ENCODE results near the gene MYCL. TPM values are rescaled to one million over a fixed set of nuclear protein-coding genes. Genes with fewer than 3 reads are reported as not detected.

The MYCL gene
- polyA plus RNA-seq, 2 of the 4 experiments (the other 2 are of a cell fraction), result 0.68 to 1.3 TPM

DNA sequence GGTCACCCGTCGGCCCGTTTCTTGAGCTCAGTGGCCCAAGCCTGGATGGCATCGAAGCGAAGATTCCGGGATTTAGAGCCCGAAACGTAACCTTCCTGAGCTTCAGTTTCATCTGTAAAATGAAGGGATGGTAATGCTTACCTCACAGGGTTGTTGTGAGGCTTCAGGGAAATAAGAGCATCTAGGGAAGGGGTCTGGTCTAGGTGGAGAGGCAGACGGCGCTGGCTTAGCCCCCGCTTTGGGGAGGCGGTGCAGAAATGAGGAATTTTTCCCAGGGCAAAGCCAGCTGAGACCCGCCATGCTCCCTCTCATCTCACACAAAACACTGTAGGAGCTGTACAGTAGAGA is 717 bp upstream of the MYCL start:
- DNase-seq (ENCODE audit: low read depth in 1 of 2, low spot score in 1 of 2), result no peak
- ChIA-PET CTCF (interaction anchor here (0.6 to 2.8 kb wide), 32 partner anchors 9 to 605 kb away, joined by 3 to 29 read pairs (median 5); partner anchors contain the start of genes CAP1 and TRIT1), POLR2A (interaction anchor here (0.6 to 1.8 kb wide), 5 partner anchors 9 to 137 kb away, joined by 3 to 8 read pairs (median 3); partner anchors contain the start of gene CAP1)
- Histone ChIP-seq H3K9me3 (no peaks in the 10 kb centered on the region), H3K4me1 (peaks cover 10% of the 10 kb centered on the region; the same call in 2 of the 3 replicates), H3K4me2 (peak overlapping the region; percentile 99), H3K4me3 (peak overlapping the region; percentile 60), H3K27ac (peak overlapping the region in 1 of 2 experiments; percentile 83; a peak in 2 of 6 replicates)
- TF ChIP-seq FOXS1 (CRISPR knock-in tag; IDR thresholded peaks at IDR 0.05) (no peak), RAD21 (conservative IDR thresholded peaks at IDR 0.05 in 1 of 2, IDR thresholded peaks at IDR 0.05 in 1 of 2) (0 out of 5 replicates have a peak, but pooled peaks of 1 of the 2 experiments have one; percentile 10)
- WGBS (ENCODE audit: missing lambda C conversion rate), result 13% methylated on average over 10 of the region's 13 CpGs
- no peak; a peak in 1 of 6 replicates for ATAC-seq
- no peak for FAIRE-seq

DNA sequence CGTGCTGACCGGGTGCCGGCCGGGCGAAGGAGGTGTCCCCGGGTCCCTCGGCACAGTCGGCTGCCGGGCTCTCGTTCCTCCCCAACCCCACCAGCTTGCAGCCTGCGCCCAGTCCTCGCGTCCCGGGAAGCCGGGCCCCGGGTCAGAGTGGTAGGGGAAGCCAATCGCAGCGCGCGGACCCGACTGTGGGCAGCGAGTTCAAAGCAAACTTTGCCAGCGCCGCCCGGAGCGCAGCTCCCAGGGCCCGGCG is 328 bp downstream of the MYCL start:
- Histone ChIP-seq H3K4me1 (peaks cover 10% of the 10 kb centered on the region; the same call in 2 of the 3 replicates), H3K4me2 (peak overlapping the region; percentile 99), H3K4me3 (peak overlapping the region; percentile 60), H3K27ac (peak overlapping the region; percentile 71 to 83), H3K9me3 (no peaks in the 10 kb centered on the region)
- ATAC-seq, result peak; percentile 67 to 72; a peak in 5 of 6 replicates
- WGBS (ENCODE audit: missing lambda C conversion rate), result no CpG with 5 or more reads among the region's 28 CpGs
- no peak for FAIRE-seq
- ChIA-PET CTCF (interaction anchor here (0.6 to 2.8 kb wide), 21 partner anchors 8 to 131 kb away, joined by 3 to 29 read pairs (median 7); partner anchors contain the start of gene TRIT1), POLR2A (interaction anchor here (0.6 to 1.8 kb wide), 4 partner anchors 8 to 72 kb away, joined by 3 to 8 read pairs (median 3); partner anchors contain the start of gene TRIT1)
- no peak for DNase-seq (ENCODE audit: low read depth in 1 of 2, low spot score in 1 of 2)
- TF ChIP-seq, protein P1, sequence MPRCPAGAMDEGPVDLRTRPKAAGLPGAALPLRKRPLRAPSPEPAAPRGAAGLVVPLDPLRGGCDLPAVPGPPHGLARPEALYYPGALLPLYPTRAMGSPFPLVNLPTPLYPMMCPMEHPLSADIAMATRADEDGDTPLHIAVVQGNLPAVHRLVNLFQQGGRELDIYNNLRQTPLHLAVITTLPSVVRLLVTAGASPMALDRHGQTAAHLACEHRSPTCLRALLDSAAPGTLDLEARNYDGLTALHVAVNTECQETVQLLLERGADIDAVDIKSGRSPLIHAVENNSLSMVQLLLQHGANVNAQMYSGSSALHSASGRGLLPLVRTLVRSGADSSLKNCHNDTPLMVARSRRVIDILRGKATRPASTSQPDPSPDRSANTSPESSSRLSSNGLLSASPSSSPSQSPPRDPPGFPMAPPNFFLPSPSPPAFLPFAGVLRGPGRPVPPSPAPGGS (IDR thresholded peaks at IDR 0.05), result no peak
- TF ChIP-seq RAD21 (conservative IDR thresholded peaks at IDR 0.05 in 1 of 2, IDR thresholded peaks at IDR 0.05 in 1 of 2) (no peak), HOXB5 (CRISPR knock-in tag; IDR thresholded peaks at IDR 0.05) (no peak), NFE2L2 (conservative IDR thresholded peaks at IDR 0.05; ENCODE audit: low read length) (no peak), HOXA7 (CRISPR knock-in tag; IDR thresholded peaks at IDR 0.05) (no peak)

DNA sequence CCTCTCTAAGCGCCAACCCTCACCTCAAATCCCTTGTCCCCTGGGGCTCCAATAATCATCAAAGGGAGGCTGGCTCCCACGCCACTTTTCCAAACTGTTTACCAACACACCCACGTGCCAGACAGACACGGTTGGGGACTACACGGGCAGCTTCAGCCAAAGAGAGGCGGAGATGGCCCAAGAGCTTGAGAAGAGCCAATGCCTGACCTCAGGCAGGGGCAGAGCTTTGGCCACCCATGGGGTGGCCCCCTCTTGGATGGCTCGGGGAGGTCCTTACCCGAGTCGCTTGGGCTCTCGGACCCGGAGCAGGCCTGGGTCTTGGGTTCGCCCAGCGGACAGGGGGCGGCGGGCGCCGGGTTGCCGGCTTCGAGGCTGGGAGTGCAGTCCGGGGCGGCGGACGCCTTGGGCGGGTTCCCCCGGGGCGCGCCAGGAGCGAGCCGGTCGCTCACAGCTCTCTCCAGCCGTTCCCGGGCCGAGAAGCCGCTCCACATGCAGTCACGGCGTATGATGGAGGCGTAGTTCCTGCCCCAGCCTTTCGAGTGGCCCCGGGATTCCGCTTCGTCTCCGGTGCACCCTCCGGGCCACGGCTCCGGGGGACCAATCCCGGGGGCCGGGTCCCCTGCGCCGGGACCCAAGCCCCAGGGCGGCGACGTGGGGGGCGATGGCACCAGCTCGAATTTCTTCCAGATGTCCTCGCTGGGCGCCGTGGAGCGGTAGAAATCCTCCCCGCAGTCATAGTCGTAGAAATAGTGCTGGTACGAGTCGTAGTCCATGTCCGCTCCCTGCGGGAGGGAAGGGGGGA is 854 bp downstream of the MYCL start:
- ChIA-PET CTCF (interaction anchor here (1.0 to 2.8 kb wide), 13 partner anchors 14 to 131 kb away, joined by 3 to 29 read pairs (median 12); partner anchors contain the start of gene TRIT1), POLR2A (interaction anchor here (0.6 to 1.8 kb wide), 5 partner anchors 8 to 72 kb away, joined by 3 to 8 read pairs (median 3); partner anchors contain the start of gene TRIT1)
- H3K4me2 ChIP-seq, result peak overlapping the region; percentile 99
- ATAC-seq (peak; percentile 40 to 67), DNase-seq (ENCODE audit: low read depth in 1 of 2, low spot score in 1 of 2) (no peak), FAIRE-seq (no peak)
- peak overlapping the region; percentile 60 for H3K4me3 ChIP-seq
- peaks cover 10% of the 10 kb centered on the region; the same call in 2 of the 3 replicates for H3K4me1 ChIP-seq
- 63% methylated on average over 2 of the region's 64 CpGs for WGBS (ENCODE audit: missing lambda C conversion rate)
- H3K9me3 ChIP-seq, result no peaks in the 10 kb centered on the region
- peak overlapping the region; percentile 71 to 83 for H3K27ac ChIP-seq
- no peak for TF ChIP-seq MAZ (IDR thresholded peaks at IDR 0.05; ENCODE audit: borderline replicate concordance, low read depth, low read length)
- no peak for TF ChIP-seq FOXS1 (CRISPR knock-in tag; IDR thresholded peaks at IDR 0.05)
- TF ChIP-seq, protein P2, sequence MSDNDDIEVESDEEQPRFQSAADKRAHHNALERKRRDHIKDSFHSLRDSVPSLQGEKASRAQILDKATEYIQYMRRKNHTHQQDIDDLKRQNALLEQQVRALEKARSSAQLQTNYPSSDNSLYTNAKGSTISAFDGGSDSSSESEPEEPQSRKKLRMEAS (IDR thresholded peaks at IDR 0.05), result peak; percentile 39

DNA sequence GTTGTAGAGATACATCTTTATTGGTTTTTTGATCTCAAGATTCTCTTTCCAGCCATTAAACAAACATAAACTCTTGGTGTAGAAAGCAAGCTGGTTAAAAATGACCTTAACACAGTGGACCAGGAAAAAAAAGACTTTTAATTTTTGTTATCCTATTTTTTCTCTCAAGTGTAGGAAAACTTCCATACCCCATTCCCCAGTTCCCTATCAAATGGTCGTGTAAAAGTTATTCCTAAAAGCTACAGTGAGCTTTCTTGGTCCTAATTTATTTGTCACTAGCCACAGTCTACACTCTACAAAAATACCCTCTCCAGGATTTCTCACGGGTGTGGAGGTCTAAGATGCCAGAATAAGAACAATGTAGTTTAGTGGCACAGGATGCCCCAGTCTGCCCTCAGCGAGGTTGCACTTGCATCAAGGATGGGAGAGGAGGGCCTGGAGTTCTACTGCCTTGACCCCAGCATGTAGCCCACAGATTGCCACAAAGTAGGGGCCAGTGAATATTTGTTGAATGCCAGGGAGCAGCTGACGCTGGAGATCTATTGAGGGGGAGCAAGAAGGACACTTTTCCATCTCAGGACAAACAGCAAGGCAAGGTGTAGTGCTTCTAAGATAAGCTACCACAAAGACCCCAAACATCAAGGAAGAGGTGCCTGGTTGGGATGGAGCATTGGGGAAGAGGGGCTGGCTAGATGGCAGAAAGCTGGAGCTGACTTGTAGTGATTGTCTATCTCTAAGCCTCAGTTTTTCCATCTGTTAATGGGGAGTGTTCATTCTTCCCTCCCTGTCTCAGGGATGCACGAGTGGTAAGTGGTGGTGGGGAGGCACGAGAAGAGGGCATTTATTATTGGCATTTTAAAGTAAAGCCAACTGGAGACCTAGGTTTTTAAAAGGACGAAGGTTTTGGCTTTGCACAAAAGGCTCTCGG is 1.8 kb downstream of the MYCL start:
- peak overlapping the region; percentile 99 for H3K4me2 ChIP-seq
- H3K9me3 ChIP-seq, result no peaks in the 10 kb centered on the region
- CTCF ChIA-PET, result interaction anchor here (1.0 to 2.7 kb wide), 7 partner anchors 13 to 132 kb away, joined by 3 to 29 read pairs (median 5); no protein-coding TSS in a partner anchor
- peaks cover 10% of the 10 kb centered on the region; the same call in 2 of the 3 replicates for H3K4me1 ChIP-seq
- ATAC-seq (no peak), FAIRE-seq (no peak), DNase-seq (ENCODE audit: low read depth in 1 of 2, low spot score in 1 of 2) (no peak)
- H3K27ac ChIP-seq, result no peak overlapping the region
- WGBS (ENCODE audit: missing lambda C conversion rate), result 86% methylated on average over 8 of the region's 8 CpGs
- POLR2A ChIA-PET, result interaction anchor here (1.4 kb wide), 1 partner anchor 16 kb away, joined by 3 read pairs; the partner anchor contains the start of gene TRIT1
- no peak overlapping the region for H3K4me3 ChIP-seq
- TF ChIP-seq KDM5A (IDR thresholded peaks at IDR 0.05) (no peak), PHF8 (IDR thresholded peaks at IDR 0.05; ENCODE audit: borderline replicate concordance, low read depth) (no peak), FOSL2 (IDR thresholded peaks at IDR 0.05) (no peak), FOSL2 (CRISPR knock-in tag; IDR thresholded peaks at IDR 0.05) (no peak), CBX2 (IDR thresholded peaks at IDR 0.05; ENCODE audit: borderline replicate concordance, low read depth) (no peak), ZC3H11A (IDR thresholded peaks at IDR 0.05) (no peak), SREBF2 (IDR thresholded peaks at IDR 0.05) (no peak), NFE2L2 (conservative IDR thresholded peaks at IDR 0.05; ENCODE audit: low read length) (no peak), NPAS2 (CRISPR knock-in tag; IDR thresholded peaks at IDR 0.05; ENCODE audit: borderline replicate concordance) (no peak)
- TF ChIP-seq, protein P3, sequence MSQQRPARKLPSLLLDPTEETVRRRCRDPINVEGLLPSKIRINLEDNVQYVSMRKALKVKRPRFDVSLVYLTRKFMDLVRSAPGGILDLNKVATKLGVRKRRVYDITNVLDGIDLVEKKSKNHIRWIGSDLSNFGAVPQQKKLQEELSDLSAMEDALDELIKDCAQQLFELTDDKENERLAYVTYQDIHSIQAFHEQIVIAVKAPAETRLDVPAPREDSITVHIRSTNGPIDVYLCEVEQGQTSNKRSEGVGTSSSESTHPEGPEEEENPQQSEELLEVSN (IDR thresholded peaks at IDR 0.05; ENCODE audit: borderline replicate concordance, low read depth), result no peak
- TF ChIP-seq, protein P4, sequence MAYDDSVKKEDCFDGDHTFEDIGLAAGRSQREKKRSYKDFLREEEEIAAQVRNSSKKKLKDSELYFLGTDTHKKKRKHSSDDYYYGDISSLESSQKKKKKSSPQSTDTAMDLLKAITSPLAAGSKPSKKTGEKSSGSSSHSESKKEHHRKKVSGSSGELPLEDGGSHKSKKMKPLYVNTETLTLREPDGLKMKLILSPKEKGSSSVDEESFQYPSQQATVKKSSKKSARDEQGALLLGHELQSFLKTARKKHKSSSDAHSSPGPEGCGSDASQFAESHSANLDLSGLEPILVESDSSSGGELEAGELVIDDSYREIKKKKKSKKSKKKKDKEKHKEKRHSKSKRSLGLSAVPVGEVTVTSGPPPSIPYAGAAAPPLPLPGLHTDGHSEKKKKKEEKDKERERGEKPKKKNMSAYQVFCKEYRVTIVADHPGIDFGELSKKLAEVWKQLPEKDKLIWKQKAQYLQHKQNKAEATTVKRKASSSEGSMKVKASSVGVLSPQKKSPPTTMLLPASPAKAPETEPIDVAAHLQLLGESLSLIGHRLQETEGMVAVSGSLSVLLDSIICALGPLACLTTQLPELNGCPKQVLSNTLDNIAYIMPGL (CRISPR knock-in tag; IDR thresholded peaks at IDR 0.05; ENCODE audit: borderline replicate concordance), result no peak
- TF ChIP-seq, protein P5, sequence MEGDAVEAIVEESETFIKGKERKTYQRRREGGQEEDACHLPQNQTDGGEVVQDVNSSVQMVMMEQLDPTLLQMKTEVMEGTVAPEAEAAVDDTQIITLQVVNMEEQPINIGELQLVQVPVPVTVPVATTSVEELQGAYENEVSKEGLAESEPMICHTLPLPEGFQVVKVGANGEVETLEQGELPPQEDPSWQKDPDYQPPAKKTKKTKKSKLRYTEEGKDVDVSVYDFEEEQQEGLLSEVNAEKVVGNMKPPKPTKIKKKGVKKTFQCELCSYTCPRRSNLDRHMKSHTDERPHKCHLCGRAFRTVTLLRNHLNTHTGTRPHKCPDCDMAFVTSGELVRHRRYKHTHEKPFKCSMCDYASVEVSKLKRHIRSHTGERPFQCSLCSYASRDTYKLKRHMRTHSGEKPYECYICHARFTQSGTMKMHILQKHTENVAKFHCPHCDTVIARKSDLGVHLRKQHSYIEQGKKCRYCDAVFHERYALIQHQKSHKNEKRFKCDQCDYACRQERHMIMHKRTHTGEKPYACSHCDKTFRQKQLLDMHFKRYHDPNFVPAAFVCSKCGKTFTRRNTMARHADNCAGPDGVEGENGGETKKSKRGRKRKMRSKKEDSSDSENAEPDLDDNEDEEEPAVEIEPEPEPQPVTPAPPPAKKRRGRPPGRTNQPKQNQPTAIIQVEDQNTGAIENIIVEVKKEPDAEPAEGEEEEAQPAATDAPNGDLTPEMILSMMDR (IDR thresholded peaks at IDR 0.05), result no peak

Data from A549 (cell line).